Mucosa of gallbladder (tissue), 1 donor: ENCODE measurements around the gene SIPA1L3. TPM values are rescaled to one million over a fixed set of nuclear protein-coding genes. Genes with fewer than 3 reads are reported as not detected.

Experiments used
- DNase-seq: peaks from one replicate; pipeline ENCODE4 v3.0.0-alpha.2; 2020; ENCODE audit warnings: low spot score
- total RNA-seq: library from RNA; stranded (reverse); gene quantifications from one replicate; pipeline ENCODE4 v1.2.1, GENCODE V29; 2021
- donor health status: DM: no; HTN: no; CAD: no.

The SIPA1L3 gene
- total RNA-seq, 1 donor from 2014 or later = 74.6 TPM

DNA sequence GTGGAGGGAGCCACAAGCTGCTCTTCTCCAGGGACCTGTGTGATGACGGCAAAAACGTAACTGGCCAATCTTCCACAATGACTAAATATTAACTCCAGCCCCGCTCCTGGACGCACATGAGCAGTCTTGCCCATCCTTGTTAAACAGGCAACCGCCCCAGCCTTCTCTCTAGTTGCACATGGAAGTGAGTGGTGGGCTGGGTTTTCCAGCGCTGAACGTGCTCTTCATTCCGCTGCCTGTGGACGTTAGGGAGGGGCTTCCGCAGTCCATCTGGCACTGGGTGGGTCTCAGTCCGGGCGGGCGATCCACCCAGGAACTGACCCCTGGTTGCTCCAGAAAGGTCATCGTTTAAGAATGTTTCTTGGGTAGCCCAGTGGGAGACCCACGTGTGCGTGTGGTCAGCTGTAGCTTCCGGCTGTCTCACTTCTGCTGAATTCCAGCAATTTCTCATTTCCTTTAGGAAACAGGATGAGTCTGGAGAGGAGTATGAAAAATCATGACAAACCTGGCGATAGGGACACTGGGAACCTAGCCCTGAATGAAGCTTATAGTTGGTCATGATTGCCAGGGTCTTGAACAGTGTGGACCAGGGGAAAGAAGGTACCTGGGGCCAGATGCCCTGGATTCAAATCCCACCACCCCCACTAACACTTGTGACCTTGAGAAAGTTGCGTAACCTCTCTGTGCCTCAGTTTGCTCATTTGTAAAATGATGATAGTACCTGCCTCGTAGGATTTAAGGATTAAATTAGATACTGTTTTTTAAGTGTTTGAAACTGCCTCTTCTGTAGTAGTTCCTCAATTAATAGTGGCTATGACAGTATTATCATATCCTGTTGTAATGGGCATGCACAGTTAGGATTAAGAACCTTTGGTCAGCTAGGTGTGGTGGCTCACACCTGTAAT, 92.6 kb downstream of the SIPA1L3 start:
- DNase-seq = no peak

DNA sequence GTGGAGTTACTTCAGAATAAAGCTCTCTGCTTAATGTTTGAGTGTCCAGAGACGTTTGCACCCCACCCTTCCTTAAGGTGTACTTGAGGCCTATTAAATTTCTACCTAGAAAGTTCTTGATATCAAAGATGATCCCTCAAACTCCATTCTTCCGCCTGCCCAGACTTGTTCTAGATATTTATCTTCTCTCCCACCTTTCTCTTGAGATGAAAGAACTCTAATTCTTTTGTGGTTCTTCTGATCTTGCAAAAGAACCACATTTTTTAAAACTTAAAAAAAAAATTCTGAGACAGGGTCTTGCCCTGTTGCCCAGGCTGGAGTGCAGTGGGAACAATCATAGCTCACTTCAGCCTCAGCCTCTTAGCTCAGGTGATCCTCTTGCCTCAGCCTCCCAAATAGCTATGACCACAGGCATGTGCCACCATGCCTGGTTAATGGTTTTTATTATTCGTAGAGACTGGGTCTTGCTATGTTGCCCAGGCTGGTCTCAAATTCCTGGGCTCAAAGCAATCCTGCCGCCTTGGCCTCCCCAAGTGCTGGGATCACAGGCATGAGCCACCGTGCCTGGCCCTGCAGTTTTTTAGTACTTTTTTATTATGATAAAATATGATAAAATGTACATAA, 94.3 kb downstream of the SIPA1L3 start:
- no peak for DNase-seq

GRCh38 chr19:38003438-38004185, 96.6 kb downstream of the SIPA1L3 start:
- DNase-seq = peak; percentile 67

DNA sequence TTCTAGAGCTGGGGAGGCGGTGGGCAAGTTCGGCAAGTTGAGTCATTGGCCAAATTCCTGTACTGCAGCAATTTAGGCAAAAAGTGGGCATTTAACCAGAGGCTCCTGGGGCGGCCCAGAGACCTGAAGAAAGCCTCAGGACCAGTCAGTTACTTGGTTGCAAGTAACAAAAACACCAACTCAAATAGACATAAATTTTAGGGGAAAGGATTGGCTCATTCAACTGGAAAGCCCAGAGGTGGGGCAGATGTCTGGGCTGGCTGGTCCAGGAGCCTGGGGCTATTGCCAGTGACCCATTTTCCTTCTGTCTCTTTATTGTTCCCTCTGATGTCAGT, 97.1 kb downstream of the SIPA1L3 start:
- no peak for DNase-seq

- peak; percentile 89 for DNase-seq
Observed at GRCh38 chr19:38004521-38005223, 97.7 kb downstream of the SIPA1L3 start.

- no peak for DNase-seq
Observed at GRCh38 chr19:38005224-38005614, 98.2 kb downstream of the SIPA1L3 start.

DNA sequence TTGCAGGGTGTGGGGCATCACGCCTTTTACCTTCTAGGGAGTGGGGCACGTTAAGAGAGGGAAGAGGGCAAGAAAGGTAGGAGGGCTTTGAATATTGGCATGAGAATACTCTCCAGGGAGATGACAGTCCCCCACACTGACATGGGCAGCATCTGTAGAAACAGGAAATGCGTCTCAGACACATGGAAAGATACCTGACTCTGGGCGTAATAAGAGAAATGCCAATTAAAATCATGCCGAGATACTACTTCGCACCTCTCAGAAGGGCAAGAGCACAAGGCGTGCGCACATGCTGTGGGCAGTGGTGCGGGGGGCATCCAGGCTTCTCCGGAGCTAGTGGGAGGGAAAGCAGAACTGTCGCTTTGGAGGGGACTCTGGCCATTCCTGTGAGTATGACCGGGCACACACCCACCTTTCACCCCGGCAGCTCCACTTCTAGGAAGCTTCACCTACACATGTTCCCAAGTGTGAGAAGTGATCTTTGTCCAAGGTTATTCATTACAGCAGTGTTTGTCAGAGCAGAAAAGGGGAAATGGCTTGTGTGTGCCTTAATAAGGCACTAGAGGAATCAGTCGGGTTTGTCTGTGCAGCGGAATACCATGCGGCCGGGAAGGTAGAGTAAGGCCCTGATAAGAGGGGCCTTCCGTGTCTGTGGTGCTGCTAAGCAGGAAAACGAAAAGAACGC, 99.5 kb downstream of the SIPA1L3 start:
- DNase-seq = no peak

DNA sequence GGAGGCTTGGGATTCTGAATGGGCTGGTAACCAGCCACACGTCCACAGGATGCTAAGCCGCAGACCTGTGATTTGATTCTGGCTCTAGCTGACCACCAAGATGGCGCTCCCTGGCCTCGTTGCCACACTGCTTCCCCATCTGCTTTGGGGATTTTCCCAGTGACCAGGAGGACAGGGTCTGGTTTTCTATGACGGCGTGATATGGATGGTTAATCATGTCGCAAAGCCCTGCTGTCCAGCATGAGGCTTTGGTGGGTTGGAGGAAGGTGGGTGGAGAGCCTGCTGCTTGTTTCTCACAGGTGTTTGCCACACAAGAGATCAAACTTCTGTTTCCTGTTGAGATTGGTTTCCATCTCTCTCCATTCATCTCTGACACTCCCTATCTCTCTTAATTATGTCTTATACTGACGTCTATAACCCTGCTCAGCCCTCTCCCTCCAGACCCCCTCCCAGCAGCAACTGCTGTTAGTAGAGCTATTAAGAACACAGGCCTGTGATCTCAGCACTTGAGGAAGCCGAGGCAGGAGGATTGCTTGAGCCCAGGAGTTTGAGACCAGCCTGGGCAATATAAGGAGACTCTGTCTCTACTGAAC, 102.7 kb downstream of the SIPA1L3 start:
- DNase-seq = no peak

DNA sequence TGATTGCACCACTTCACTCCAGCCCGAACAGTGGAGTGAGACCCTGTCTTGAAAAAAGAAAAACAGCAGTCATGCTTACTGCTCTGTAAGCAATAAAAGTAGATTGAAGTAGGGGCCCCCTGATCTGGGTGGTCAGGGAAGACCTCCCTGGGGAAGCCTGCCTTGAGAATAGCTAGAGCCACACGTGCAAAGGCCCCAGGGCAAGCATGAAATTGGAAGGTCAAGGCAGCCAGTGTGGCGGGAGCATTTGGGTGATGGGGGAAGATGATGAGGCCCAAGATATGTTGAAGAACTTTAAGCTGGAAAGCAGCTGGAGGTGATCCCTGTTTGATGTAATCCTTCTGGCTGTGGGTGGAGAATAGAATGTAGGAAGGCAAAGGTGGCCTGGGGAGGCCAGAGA, 104.4 kb downstream of the SIPA1L3 start:
- DNase-seq = no peak

DNA sequence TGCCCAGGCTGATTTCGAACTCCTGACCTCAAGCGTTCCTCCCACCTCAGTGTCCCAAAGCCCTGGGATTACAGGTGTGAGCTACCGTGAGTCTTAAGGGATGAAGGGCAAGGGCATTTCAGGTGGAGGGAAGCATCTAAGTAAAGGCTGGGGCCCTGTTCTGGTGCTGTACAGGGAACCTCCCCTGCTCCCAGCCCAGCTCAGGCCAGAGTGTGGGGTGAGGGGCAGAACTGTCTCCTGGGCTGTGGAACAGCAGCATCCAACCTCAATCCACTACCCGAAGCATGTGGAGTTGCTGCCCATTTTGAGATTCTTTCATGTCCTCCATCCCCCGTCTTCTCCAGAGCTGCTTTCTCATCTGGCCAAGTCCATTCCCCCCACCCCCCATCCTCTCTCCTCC, 105.3 kb downstream of the SIPA1L3 start:
- no peak for DNase-seq

GRCh38 chr19:38012944-38013343, 105.9 kb downstream of the SIPA1L3 start:
- no peak for DNase-seq

DNA sequence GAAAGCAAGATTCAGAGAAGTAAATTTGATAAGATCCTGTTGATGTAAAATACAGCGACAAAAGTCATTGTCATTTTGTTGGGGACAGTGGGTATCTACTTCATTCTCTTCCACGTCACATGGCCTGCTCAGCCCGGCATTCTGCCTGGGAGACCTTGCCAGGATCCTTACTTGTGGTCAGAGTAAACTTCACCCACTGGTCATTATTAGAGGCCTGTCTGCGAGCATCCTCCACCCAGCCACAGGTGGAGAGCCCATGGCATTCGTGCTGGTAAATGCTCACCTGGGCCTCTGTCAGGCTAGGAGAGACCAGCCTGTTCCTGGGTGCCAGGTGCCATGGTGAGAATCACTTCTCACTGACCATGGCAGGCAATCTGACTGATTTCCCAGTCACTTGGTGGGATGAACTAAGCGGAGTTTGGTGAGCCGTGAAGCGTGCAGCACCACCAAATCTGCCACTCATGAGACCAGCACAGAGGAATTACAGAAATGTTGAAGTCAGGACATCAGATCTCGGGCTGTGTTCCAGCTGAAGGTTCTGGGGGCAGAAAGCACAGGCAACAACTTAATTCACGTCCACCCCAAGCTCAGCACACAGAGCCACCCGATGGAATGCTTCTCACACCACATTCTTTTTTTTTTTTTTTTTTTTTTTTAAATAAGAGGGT, 107.0 kb downstream of the SIPA1L3 start:
- no peak for DNase-seq

DNA sequence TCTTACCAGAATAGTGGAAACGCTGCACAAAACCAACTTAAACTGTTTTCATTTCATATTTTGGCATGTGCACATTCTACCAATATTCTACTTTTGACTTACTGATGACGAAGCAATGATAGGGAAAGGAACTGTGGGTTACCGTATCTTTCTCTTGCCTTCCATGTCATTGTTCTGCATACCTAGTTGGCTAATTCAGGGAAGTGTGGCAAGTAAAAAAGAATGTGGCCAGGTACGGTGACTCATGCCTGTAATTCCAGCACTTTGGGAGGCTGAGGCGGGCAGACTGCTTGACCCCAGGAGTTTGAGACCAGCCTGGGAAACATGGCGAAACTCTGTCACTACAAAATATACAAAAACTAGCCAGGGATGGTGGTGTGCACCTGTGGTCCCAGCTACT, 108.2 kb downstream of the SIPA1L3 start:
- DNase-seq = no peak

DNA sequence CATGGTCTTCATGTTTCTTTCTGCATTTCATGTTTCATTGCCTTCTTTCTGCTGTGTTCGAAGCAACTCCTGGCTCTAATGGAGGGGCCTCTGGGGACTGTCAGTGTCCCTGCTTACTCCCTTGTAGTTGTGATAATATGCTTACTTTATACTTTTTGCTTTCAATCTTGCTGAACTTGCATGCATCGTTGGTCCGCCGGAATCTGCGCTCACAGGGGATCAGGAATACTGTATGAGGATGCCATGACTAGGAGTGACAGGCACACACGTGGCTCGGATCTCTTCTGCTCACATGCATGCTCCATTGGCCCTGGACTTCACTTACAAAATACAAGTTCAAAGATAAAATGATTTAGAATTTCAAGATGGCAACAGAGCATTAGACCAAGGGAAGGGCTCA, 108.8 kb downstream of the SIPA1L3 start:
- no peak for DNase-seq

GRCh38 chr19:38017401-38018151, 110.6 kb downstream of the SIPA1L3 start:
- no peak for DNase-seq

- DNase-seq = no peak
Observed at GRCh38 chr19:38018694-38019395, 111.8 kb downstream of the SIPA1L3 start.

DNA sequence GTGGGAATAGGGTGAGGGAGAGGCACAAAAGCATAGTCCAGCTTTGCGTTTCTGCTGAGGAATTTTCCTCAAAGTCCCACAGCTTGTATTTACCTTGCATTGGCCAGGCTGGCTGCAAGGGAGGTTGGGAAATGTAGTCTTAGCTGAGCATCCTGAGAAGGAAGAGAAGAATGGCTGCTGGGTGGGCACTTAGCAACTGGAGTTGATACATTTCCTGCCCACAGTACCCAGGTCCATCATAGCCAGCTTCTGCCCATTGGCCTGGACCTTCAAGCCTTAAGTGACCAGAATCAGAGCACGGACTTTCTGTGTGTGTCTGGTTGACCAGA, 112.4 kb downstream of the SIPA1L3 start:
- no peak for DNase-seq

GRCh38 chr19:38020311-38020710, 113.3 kb downstream of the SIPA1L3 start:
- DNase-seq = no peak

- DNase-seq = no peak
Observed at GRCh38 chr19:38021352-38021751, 114.3 kb downstream of the SIPA1L3 start.
